ENCODE data around the gene HBA2.
"Not testable (repeated sequence)": the region's sequence is repeated elsewhere in the genome, so short reads cannot be mapped to it uniquely, and the experiment has no call there.

Gene HBA2

DNA sequence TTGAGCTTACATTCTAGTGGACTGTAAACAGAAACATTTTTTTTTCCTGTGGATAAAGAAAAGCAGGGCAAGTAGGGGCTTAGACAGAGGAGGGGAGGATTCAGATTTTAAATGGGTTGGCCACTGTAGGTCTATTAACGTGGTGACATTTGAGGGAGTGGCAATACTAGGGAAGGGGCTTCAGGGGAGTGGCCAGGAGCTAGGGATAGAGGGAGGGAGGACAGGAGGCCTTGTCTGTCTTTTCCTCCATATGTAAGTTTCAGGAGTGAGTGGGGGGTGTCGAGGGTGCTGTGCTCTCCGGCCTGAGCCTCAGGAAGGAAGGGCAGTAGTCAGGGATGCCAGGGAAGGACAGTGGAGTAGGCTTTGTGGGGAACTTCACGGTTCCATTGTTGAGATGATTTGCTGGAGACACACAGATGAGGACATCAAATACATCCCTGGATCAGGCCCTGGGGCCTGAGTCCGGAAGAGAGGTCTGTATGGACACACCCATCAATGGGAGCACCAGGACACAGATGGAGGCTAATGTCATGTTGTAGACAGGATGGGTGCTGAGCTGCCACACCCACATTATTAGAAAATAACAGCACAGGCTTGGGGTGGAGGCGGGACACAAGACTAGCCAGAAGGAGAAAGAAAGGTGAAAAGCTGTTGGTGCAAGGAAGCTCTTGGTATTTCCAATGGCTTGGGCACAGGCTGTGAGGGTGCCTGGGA is 13.4 kb upstream of the HBA2 start:
- no peak for DNase-seq

DNA sequence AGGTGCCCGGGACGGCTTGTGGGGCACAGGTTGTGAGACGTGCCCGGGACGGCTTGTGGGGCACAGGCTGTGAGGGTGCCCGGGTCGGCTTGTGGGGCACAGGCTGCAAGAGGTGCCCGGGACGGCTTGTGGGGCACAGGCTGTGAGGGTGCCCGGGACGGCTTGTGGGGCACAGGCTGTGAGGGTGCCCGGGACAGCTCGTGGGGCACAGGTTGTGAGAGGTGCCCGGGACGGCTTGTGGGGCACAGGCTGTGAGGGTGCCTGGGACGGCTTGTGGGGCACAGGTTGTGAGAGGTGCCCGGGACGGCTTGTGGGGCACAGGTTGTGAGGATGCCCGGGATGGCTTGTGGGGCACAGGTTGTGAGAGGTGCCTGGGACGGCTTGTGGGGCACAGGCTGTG is 12.4 kb upstream of the HBA2 start:
- DNase-seq: not testable (repeated sequence)

DNA sequence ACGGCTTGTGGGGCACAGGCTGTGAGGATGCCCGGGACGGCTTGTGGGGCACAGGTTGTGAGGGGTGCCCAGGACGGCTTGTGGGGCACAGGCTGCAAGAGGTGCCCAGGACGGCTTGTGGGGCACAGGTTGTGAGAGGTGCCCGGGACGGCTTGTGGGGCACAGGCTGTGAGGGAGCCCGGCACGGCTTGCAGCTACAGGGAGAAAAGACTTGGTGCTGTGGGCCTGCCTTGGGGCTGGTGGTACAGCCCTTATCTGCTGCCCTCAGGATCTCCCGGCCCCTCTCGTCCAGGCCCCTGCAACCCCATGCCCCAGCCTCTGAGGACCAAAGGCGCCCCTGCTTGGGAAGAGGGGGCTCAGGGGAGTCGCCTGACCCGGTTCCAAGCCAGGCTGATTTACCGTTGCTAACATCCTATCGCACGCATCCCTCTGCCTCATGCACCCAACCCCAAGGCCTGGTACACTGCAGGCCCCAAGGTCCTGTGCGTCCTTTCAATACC is 11.9 kb upstream of the HBA2 start:
- DNase-seq: no peak

GRCh38 chr16:162271-162991 is 10.2 kb upstream of the HBA2 start:
- DNase-seq: no peak

DNA sequence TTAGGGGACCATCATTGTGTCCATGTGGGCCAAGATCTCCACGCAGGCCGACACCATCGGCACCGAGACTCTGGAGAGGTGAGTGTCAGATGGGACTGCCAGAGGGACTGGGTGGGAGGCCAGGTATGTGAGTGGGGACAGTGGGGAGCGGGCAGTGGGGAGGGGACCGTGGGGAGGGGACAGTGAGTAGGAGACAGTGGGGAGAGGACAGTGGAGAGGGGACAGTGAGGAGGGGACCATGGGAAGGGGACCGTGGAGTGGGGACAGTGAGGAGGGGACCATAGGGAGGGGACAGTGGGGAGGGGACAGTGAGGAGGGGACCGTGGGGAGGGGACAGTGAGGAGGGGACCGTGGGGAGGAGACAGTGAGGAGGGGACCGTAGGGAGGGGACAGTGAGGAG is 9.5 kb upstream of the HBA2 start:
- DNase-seq: not testable (repeated sequence)

- not testable (repeated sequence) for DNase-seq
Measured at GRCh38 chr16:163696-164095, 9.0 kb upstream of the HBA2 start.

GRCh38 chr16:164134-164823 is 8.4 kb upstream of the HBA2 start:
- not testable (repeated sequence) for DNase-seq

DNA sequence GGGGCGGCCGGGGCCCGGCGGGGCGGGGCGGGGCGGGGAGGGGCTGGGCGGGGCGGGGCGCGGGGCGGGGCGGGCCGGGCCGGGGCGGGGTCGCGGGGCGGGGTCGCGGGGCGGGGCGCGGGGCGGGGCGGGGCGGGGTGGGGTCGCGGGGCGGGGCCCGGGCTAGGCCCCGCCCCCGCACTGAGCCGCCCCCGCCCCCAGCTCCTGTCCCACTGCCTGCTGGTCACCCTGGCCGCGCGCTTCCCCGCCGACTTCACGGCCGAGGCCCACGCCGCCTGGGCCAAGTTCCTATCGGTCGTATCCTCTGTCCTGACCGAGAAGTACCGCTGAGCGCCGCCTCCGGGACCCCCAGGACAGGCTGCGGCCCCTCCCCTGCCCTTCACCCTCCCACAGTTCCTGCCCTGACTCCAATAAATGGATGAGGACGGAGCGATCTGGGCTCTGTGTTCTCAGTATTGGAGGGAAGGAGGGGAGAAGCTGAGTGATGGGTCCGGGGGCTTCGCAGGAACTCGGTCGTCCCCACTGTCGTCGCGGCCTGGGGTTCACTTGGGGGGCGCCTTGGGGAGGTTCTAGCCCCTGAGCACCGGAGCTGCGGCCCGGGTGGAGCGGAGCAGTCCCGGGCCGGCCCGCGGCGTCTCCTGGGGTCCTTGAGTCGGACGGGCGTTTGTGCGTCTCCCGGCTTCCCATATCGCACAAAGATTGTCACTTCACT is 7.7 kb upstream of the HBA2 start:
- DNase-seq: no peak

DNA sequence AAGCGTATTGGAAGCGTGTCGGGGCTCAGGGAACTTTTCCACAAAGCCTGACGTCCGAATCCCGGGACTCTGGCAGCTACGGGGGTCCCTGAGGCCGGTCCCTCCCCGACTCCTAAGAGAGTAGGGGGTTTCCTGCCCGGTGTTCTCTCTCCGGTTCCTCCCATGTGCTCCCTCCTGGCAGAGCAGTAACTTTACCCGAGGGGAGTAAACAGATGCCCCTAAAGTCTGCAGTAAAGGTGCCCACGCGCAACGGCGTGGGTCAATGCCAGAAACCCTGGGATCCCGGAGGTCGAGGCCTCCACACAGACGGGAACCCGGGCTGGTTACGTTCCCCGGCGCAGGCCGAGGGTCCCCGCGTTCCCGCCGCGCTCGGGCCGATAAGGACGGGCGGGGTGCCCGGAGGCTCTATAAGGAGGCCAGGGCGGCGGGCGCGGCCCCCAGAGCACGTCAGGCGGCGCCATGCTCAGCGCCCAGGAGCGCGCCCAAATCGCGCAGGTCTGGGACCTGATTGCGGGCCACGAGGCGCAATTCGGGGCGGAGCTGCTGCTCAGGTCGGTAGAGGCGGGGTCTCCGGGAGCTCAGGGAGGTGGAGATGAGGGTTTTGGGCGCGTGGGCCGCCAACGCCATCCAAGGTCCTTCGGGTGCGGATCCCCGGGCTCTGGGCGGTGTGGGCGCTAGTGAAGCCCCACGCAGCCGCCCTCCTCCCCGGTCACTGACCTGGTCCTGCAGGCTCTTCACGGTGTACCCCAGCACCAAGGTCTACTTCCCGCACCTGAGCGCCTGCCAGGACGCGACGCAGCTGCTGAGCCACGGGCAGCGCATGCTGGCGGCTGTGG is 6.9 kb upstream of the HBA2 start, which contains the start of gene HBM:
Gene HBM, plus strand, starts transcription at position 440 of the 836 bp plus-strand sequence. Its CDS starts 20 bp downstream, at position 460.
- no peak for DNase-seq

- DNase-seq: no peak
Measured at GRCh38 chr16:166375-167121, 6.1 kb upstream of the HBA2 start.

DNA sequence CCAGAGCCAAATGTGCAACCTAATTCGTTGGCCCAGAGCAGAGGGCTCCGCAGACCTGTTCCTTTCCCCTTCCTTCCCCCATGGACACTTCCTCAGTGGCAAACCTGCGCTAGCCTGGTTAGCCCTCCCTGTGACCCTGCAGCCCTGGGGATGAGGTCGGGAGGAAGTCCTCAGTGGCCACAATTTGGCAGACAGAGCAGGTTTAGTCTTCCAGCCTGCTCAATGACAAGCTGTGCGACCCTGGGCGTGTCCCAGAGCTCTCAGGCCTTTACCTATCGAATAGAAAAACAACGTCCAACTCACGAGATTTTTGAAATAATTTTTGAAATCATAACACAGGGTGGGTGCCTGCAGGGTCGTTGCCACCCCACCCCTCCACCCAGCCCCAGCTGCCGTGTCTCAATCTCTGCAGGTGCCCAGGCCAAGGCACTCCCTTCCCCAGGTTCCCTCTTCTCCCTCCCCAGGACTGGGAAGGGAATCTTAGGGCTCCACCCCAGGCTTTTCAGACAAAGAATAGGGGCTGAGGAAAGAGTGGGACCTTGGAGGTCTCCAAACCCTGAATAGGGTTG is 5.5 kb upstream of the HBA2 start:
- DNase-seq: no peak

- no peak for DNase-seq
Measured at GRCh38 chr16:168424-168823, 4.3 kb upstream of the HBA2 start.

DNA sequence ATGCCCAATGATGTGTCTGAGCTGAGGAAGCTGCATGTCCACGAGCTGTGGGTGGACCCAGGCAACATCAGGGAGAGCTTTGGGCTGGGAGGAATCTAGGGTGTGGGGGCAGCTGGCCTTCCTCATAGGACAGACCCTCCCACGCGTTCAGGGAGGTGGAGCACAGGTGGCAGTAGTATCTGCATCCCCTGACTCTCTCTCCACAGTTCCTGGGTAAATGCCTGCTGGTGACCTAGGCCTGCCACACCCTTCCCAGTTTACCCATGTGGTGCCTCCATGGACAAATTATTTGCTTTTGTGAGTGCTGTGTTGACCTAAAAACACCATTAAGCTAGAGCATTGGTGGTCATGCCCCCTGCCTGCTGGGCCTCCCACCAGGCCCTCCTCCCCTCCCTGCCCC is 3.7 kb upstream of the HBA2 start:
- DNase-seq: no peak

DNA sequence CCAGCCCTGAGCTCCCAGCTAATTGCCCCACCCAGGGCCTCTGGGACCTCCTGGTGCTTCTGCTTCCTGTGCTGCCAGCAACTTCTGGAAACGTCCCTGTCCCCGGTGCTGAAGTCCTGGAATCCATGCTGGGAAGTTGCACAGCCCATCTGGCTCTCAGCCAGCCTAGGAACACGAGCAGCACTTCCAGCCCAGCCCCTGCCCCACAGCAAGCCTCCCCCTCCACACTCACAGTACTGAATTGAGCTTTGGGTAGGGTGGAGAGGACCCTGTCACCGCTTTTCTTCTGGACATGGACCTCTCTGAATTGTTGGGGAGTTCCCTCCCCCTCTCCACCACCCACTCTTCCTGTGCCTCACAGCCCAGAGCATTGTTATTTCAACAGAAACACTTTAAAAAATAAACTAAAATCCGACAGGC is 2.6 kb upstream of the HBA2 start:
- not testable (repeated sequence) for DNase-seq

GRCh38 chr16:170788-171187 is 1.9 kb upstream of the HBA2 start:
- no peak for DNase-seq

DNA sequence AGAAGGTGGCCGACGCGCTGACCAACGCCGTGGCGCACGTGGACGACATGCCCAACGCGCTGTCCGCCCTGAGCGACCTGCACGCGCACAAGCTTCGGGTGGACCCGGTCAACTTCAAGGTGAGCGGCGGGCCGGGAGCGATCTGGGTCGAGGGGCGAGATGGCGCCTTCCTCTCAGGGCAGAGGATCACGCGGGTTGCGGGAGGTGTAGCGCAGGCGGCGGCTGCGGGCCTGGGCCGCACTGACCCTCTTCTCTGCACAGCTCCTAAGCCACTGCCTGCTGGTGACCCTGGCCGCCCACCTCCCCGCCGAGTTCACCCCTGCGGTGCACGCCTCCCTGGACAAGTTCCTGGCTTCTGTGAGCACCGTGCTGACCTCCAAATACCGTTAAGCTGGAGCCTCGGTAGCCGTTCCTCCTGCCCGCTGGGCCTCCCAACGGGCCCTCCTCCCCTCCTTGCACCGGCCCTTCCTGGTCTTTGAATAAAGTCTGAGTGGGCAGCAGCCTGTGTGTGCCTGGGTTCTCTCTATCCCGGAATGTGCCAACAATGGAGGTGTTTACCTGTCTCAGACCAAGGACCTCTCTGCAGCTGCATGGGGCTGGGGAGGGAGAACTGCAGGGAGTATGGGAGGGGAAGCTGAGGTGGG is 657 bp downstream of the HBA2 start:
- not testable (repeated sequence) for DNase-seq

- not testable (repeated sequence) for DNase-seq
Measured at GRCh38 chr16:173928-174769, 1.5 kb downstream of the HBA2 start.

DNA sequence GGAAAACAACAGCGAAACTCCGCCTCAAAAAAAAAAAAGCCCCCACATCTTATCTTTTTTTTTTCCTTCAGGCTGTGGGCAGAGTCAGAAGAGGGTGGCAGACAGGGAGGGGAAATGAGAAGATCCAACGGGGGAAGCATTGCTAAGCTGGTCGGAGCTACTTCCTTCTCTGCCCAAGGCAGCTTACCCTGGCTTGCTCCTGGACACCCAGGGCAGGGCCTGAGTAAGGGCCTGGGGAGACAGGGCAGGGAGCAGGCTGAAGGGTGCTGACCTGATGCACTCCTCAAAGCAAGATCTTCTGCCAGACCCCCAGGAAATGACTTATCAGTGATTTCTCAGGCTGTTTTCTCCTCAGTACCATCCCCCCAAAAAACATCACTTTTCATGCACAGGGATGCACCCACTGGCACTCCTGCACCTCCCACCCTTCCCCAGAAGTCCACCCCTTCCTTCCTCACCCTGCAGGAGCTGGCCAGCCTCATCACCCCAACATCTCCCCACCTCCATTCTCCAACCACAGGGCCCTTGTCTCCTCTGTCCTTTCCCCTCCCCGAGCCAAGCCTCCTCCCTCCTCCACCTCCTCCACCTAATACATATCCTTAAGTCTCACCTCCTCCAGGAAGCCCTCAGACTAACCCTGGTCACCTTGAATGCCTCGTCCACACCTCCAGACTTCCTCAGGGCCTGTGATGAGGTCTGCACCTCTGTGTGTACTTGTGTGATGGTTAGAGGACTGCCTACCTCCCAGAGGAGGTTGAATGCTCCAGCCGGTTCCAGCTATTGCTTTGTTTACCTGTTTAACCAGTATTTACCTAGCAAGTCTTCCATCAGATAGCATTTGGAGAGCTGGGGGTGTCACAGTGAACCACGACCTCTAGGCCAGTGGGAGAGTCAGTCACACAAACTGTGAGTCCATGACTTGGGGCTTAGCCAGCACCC is 2.6 kb downstream of the HBA2 start:
- no peak for DNase-seq

Data from NCI-H187 treated with DMSO at 0.1 percent for 48 hours (cell line).